Thyroid gland (tissue), 4 donors: ENCODE data around the gene DNA2. TPM values are rescaled to one million over a fixed set of nuclear protein-coding genes. Genes with fewer than 3 reads are reported as not detected.

Source experiments
- DNase-seq, 2 donors: peaks; one replicate each; pipeline ENCODE4 v3.0.0-alpha.2; 2019
- H3K27ac ChIP-seq, 3 donors: fragments of 200-600 bp; sonication (generic); 1 replicate in 2 of 3; 2 replicates in 1 of 3; pipeline ENCODE4 v1.5.1; 2016 to 2019; ENCODE audit warnings: mild to moderate bottlenecking in 1 of 3, moderate library complexity in 1 of 3
- H3K27me3 ChIP-seq: fragments of 200-600 bp; sonication (generic); one replicate; pipeline ENCODE4 v1.5.1; 2019
- H3K36me3 ChIP-seq, 2 donors: fragments of 200-600 bp; sonication (generic); one replicate each; pipeline ENCODE4 v1.5.1; 2016 to 2019
- H3K4me1 ChIP-seq, 2 donors: fragments of 200-600 bp; sonication (generic); one replicate each; pipeline ENCODE4 v1.5.1; 2017 to 2019
- H3K4me3 ChIP-seq, 3 donors: fragments of 200-600 bp; sonication (generic); replicated peaks in 1 of 3; 1 replicate in 2 of 3; 2 replicates in 1 of 3; pipeline ENCODE4 v1.5.1; 2016; ENCODE audit warnings: mild to moderate bottlenecking in 1 of 3
- H3K9me3 ChIP-seq: fragments of 200-600 bp; sonication (generic); one replicate; pipeline ENCODE4 v1.5.1; 2017
- CTCF ChIP-seq, 6 experiments: fragments of 200-600 bp in 3 of 6; fragments of 450-650 bp in 3 of 6; sonication (generic) in 3 of 6; IDR thresholded peaks; one replicate each; pipeline ENCODE4 v1.5.1; 2016 to 2019; ENCODE audit warnings: antibody characterized with exemption in 6 of 6, mild to moderate bottlenecking in 2 of 6, inconsistent platforms in 1 of 6, moderate library complexity in 1 of 6
- POLR2A ChIP-seq, 2 donors: fragments of 450-650 bp; IDR thresholded peaks; one replicate each; pipeline ENCODE4 v1.6.1; 2017; ENCODE audit warnings: antibody characterized with exemption in 2 of 2, mild to moderate bottlenecking in 2 of 2, moderate library complexity in 1 of 2
- WGBS, 2 donors: methylation state at CpG; one replicate each; pipeline ENCODE4 v1.1.5; 2017; 5-methylcytosine and 5-hydroxymethylcytosine counted together
- intact Hi-C: fragments of 100-400 bp; cut with DNase I; formaldehyde crosslinking; loops from one replicate; pipeline ENCODE4 v1.15.1; 2023
- total RNA-seq, 4 donors: library from RNA; depleted of rRNA; stranded (reverse); fragments of >200 nt; gene quantifications; one replicate each; pipeline ENCODE4 v1.2.3, GENCODE V29; 2016

DNA2 gene
- total RNA-seq, 4 donors from 2014 or later, result 1.8 to 18.2 (median 4.9) TPM

- H3K27ac ChIP-seq, result no peak overlapping the region
- DNase-seq, result no peak
- H3K9me3 ChIP-seq, result no peaks in the 10 kb centered on the region
- H3K27me3 ChIP-seq, result no peaks in the 10 kb centered on the region
- no peaks in the 10 kb centered on the region for H3K36me3 ChIP-seq
- intact Hi-C loops, result no loop called here
- TF ChIP-seq CTCF (IDR thresholded peaks at IDR 0.05), result no peak
- no peak for TF ChIP-seq POLR2A (IDR thresholded peaks at IDR 0.05)
- H3K4me1 ChIP-seq, result no peaks in the 10 kb centered on the region
- no peak overlapping the region for H3K4me3 ChIP-seq
- WGBS, 2 donors, result 87 to 93% methylated on average over 5 of the region's 5 CpGs
These were observed 43.2 kb downstream of the DNA2 start for GRCh38 chr10:68428396-68429104.

GRCh38 chr10:68424454-68425014, 47.2 kb downstream of the DNA2 start:
- DNase-seq, result no peak
- Histone ChIP-seq H3K4me3 (no peak overlapping the region), H3K27me3 (no peaks in the 10 kb centered on the region), H3K4me1 (no peaks in the 10 kb centered on the region), H3K9me3 (no peaks in the 10 kb centered on the region), H3K27ac (no peak overlapping the region), H3K36me3 (no peaks in the 10 kb centered on the region)
- TF ChIP-seq POLR2A (IDR thresholded peaks at IDR 0.05), result no peak
- TF ChIP-seq CTCF (IDR thresholded peaks at IDR 0.05), result no peak
- intact Hi-C loops, result no loop called here
- 93 to 96% methylated on average over 20 of the region's 20 CpGs for WGBS, 2 donors

DNA sequence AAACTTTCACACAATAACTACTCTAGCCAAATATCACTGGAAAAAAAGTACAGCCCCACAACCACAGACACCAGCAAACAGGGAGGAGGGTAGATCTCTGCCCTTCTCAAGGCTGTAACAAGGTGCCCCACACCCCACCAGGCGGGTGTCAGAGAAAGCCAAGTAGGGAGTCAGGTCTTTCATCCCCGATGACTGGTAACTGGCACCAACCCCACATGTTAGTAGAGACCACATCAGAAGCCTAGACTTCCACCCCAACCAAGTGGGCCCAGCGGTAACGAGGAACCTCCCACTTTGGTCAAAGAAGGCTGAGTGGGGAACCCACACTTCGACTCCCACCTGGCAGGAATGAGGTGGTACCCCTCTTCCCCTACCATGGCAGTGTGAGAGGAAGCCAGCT, 48.3 kb downstream of the DNA2 start:
- no peaks in the 10 kb centered on the region for H3K9me3 ChIP-seq
- TF ChIP-seq POLR2A (IDR thresholded peaks at IDR 0.05), result no peak
- TF ChIP-seq CTCF (IDR thresholded peaks at IDR 0.05), result no peak
- no peak for DNase-seq
- WGBS, 2 donors, result 86 to 95% methylated on average over 5 of the region's 5 CpGs
- intact Hi-C loops, result no loop called here
- no peak overlapping the region for H3K27ac ChIP-seq
- H3K36me3 ChIP-seq, result no peaks in the 10 kb centered on the region
- no peaks in the 10 kb centered on the region for H3K27me3 ChIP-seq
- no peaks in the 10 kb centered on the region for H3K4me1 ChIP-seq
- no peak overlapping the region for H3K4me3 ChIP-seq

GRCh38 chr10:68419376-68419775, 52.4 kb downstream of the DNA2 start:
- H3K27me3 ChIP-seq, result no peaks in the 10 kb centered on the region
- H3K4me1 ChIP-seq, result no peaks in the 10 kb centered on the region
- no peaks in the 10 kb centered on the region for H3K9me3 ChIP-seq
- intact Hi-C loops, result no loop called here
- H3K27ac ChIP-seq, result no peak overlapping the region
- no peaks in the 10 kb centered on the region for H3K36me3 ChIP-seq
- TF ChIP-seq POLR2A (IDR thresholded peaks at IDR 0.05), result no peak
- TF ChIP-seq CTCF (IDR thresholded peaks at IDR 0.05), result no peak
- WGBS, 2 donors, result 94 to 96% methylated on average over 3 of the region's 3 CpGs
- DNase-seq, result no peak
- H3K4me3 ChIP-seq, result no peak overlapping the region

DNA sequence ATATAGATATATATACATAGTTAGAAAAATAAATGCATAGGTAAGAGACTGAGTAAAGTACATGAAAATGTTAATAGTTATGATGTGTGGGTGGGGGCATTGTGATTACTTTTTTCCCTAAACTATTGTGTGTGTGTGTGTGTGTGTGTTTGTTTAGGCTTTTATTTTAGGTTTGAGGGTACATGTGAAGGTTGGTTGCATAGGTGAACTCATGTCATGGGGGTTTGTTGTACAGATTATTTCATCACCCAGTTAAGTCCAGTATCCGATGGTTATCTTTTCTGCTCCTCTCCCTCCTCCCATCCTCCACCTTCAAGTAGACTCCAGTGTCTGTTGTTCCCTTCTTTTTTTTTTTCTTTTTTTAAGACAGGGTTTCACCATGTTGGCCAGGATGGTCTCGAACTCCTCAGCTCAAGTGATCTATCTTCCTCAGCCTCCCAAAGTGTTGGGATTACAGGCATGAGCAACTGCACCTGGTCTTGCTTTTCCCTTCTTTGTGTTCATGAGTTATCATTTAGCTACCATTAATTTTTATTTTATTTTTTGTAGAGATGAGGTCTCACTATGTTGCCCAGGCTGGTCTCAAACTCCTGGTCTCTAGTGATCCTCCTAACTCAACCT, 62.8 kb downstream of the DNA2 start:
- Histone ChIP-seq H3K9me3 (no peaks in the 10 kb centered on the region), H3K27me3 (no peaks in the 10 kb centered on the region), H3K4me3 (no peak overlapping the region), H3K4me1 (no peaks in the 10 kb centered on the region), H3K36me3 (no peaks in the 10 kb centered on the region), H3K27ac (no peak overlapping the region)
- 95 to 97% methylated on average over 2 of the region's 2 CpGs for WGBS, 2 donors
- TF ChIP-seq POLR2A (IDR thresholded peaks at IDR 0.05) (no peak), CTCF (IDR thresholded peaks at IDR 0.05) (no peak)
- DNase-seq, result no peak
- intact Hi-C loops, result no loop called here
